K562 (cell line): Measurements from ENCODE around the gene PQBP1. TPM values are rescaled to one million over a fixed set of nuclear protein-coding genes. Genes with fewer than 3 reads are reported as not detected.

ENCODE experiments used
- ARID3A ChIP-seq: IDR thresholded peaks from 2 replicates; pipeline ENCODE4 v1.6.1; 2012; ENCODE audit warnings: low read depth, low read length, improper control_type of control experiment, borderline replicate concordance
- CBFB ChIP-seq: sonication (generic); formaldehyde crosslinking; IDR thresholded peaks from 2 replicates; pipeline ENCODE4 v1.4.0; 2020; ENCODE audit warnings: mild to moderate bottlenecking, missing genetic modification reagents
- CBX8 ChIP-seq: fragments of 200-600 bp; sonication (generic); IDR thresholded peaks from 2 replicates; pipeline ENCODE4 v1.6.1; 2012; ENCODE audit warnings: borderline replicate concordance, mixed run types, low read depth, mild to moderate bottlenecking, moderate library complexity, mixed read lengths, low read length, control low read depth, inconsistent platforms; ENCODE audit not compliant: poor library complexity, severe bottlenecking; ENCODE audit errors: extremely low read depth
- CTBP1 ChIP-seq: fragments of 450-650 bp; IDR thresholded peaks from 2 replicates; pipeline ENCODE4 v1.6.1; 2016; ENCODE audit warnings: borderline replicate concordance
- EP300 ChIP-seq: IDR thresholded peaks from 2 replicates; pipeline ENCODE4 v1.6.1; 2012; ENCODE audit warnings: low read length, improper control_type of control experiment
- HDAC1 ChIP-seq, 2 experiments: fragments of 450-650 bp; IDR thresholded peaks; 2 replicates each; pipeline ENCODE4 v1.6.1; 2016 to 2017; ENCODE audit warnings: inconsistent platforms in 1 of 2, mild to moderate bottlenecking in 1 of 2, moderate library complexity in 1 of 2
- MLLT1 ChIP-seq, 2 experiments: fragments of 450-650 bp; IDR thresholded peaks; 2 replicates each; pipeline ENCODE4 v1.6.1; 2016
- PBX2 ChIP-seq, 2 experiments: IDR thresholded peaks in 1 of 2; conservative IDR thresholded peaks in 1 of 2; 2 replicates each; pipeline ENCODE4 v1.6.1; 2016; ENCODE audit warnings: low read depth in 2 of 2, mild to moderate bottlenecking in 1 of 2, missing compliant biosample characterization in 1 of 2, missing genetic modification characterization in 1 of 2, moderate library complexity in 1 of 2
- PKNOX1 ChIP-seq: fragments of 450-650 bp; IDR thresholded peaks from 2 replicates; pipeline ENCODE4 v1.6.1; 2016
- RCOR1 ChIP-seq, 2 experiments: IDR thresholded peaks; 2 replicates each; pipeline ENCODE4 v1.6.1; 2012; ENCODE audit warnings: low read depth in 2 of 2, low read length in 2 of 2, borderline replicate concordance in 1 of 2, improper control_type of control experiment in 1 of 2
- RNF2 ChIP-seq: sonication (generic); IDR thresholded peaks from 2 replicates; pipeline ENCODE4 v1.6.1; 2016
- SIX5 ChIP-seq, 2 experiments: IDR thresholded peaks; 2 replicates each; pipeline ENCODE4 v1.6.1; 2011; ENCODE audit warnings: low read length in 2 of 2, borderline replicate concordance in 1 of 2, low read depth in 1 of 2, mild to moderate bottlenecking in 1 of 2, moderate library complexity in 1 of 2; ENCODE audit not compliant: insufficient read depth in 1 of 2
- SMAD3 ChIP-seq: fragments of 450-650 bp; formaldehyde crosslinking; conservative IDR thresholded peaks from 2 replicates; pipeline ENCODE4 v1.4.0; 2020; ENCODE audit warnings: mild to moderate bottlenecking
- SOX6 ChIP-seq: fragments of 450-650 bp; IDR thresholded peaks from 2 replicates; pipeline ENCODE4 v1.6.1; 2014; ENCODE audit warnings: mild to moderate bottlenecking
- TCFL5 ChIP-seq: fragments of 250-450 bp; sonication (Bioruptor Pico); conservative IDR thresholded peaks from 2 replicates; pipeline ENCODE4 v1.6.1; 2021; ENCODE audit warnings: mild to moderate bottlenecking, moderate library complexity, matching md5 sums
- TEAD2 ChIP-seq: fragments of 450-650 bp; IDR thresholded peaks from 2 replicates; pipeline ENCODE4 v1.6.1; 2016; ENCODE audit warnings: missing genetic modification characterization, control low read depth, missing compliant biosample characterization
- ZBTB17 ChIP-seq: fragments of 450-650 bp; formaldehyde crosslinking; IDR thresholded peaks from 2 replicates; pipeline ENCODE4 v1.4.0; 2020; ENCODE audit warnings: mild to moderate bottlenecking
- ZNF232 ChIP-seq: sonication (generic); formaldehyde crosslinking; IDR thresholded peaks from 2 replicates; pipeline ENCODE4 v1.8.0; 2022; ENCODE audit warnings: mild to moderate bottlenecking, missing genetic modification reagents
- polyA plus RNA-seq, 8 experiments: library from polyadenylated mRNA; depleted of rRNA in 4 of 8; stranded (reverse) in 5 of 8; unstranded in 3 of 8; fragments of >200 nt; fragmentation: Nextera tagmentation in 2 of 8; fragmentation: Illumina TruSeq in 1 of 8; extraction: Ambion mirVana in 2 of 8; extraction: Trizol in 1 of 8; gene quantifications; 2 replicates each; pipeline versions ENCODE4 v1.2.1 to v1.2.3, GENCODE V29; 2011 to 2014; ENCODE audit warnings: inconsistent platforms in 1 of 8, missing spikeins in 1 of 8
- total RNA-seq, 7 experiments: library from RNA; depleted of rRNA in 6 of 7; stranded (reverse); fragments of >200 nt in 6 of 7; fragmentation: Illumina TruSeq in 2 of 7; extraction: Trizol in 2 of 7; gene quantifications; 2 replicates each; pipeline versions ENCODE4 v1.2.1 to v1.2.3, GENCODE V29; 2011 to 2021; ENCODE audit warnings: low replicate concordance in 1 of 7

The PQBP1 gene
- total and polyA plus RNA-seq, 9 of the 15 experiments (the other 6 are each of a cell fraction or from before 2014, with no cell fraction given), result 41.3 to 262 (median 112) TPM

GRCh38 chrX:48864210-48864609, 33.5 kb upstream of the PQBP1 start (continued):
- no peak for TF ChIP-seq CBX8
- TF ChIP-seq ARID3A, result 0 out of 2 replicates have a peak, but pooled peaks have one; percentile 58
- TF ChIP-seq CBFB (CRISPR knock-in tag), result no peak
- TF ChIP-seq TEAD2, result no peak
- TF ChIP-seq PKNOX1, result peak; percentile 43; the same call in 1 of the 2 replicates
- peak; percentile 58 for TF ChIP-seq RNF2
- TF ChIP-seq TCFL5 (CRISPR knock-in tag), result no peak
- TF ChIP-seq SOX6, result peak; percentile 70; the same call in 1 of the 2 replicates
- no peak for TF ChIP-seq ZBTB17 (CRISPR knock-in tag)
- 0 out of 2 replicates have a peak, but pooled peaks have one; percentile 47 for TF ChIP-seq SMAD3
- TF ChIP-seq RCOR1 (IDR thresholded peaks at IDR 0.05; ENCODE audit: borderline replicate concordance in 1 of 2, low read depth in 2 of 2, low read length in 2 of 2), result peak in 1 of 2 experiments; percentile 90; a peak in 2 of 4 replicates
- TF ChIP-seq CTBP1, result peak; percentile 71; the same call in 1 of the 2 replicates
- TF ChIP-seq HDAC1 (IDR thresholded peaks at IDR 0.05), result 0 out of 4 replicates have a peak, but pooled peaks of 1 of the 2 experiments have one; percentile 16
- no peak for TF ChIP-seq ZNF232 (CRISPR knock-in tag)
- TF ChIP-seq MLLT1 (IDR thresholded peaks at IDR 0.05), result 0 out of 4 replicates have a peak, but pooled peaks of 1 of the 2 experiments have one; percentile 12
- TF ChIP-seq EP300, result peak; percentile 67; the same call in 1 of the 2 replicates
- TF ChIP-seq SIX5 (IDR thresholded peaks at IDR 0.05; ENCODE audit: borderline replicate concordance in 1 of 2, insufficient read depth in 1 of 2, low read depth in 1 of 2, low read length in 2 of 2), result no peak
- no peak for TF ChIP-seq PBX2 (CRISPR knock-in tag; IDR thresholded peaks at IDR 0.05; ENCODE audit: low read depth)
- TF ChIP-seq PBX2 (tag; conservative IDR thresholded peaks at IDR 0.05; ENCODE audit: low read depth), result peak; percentile 45; the same call in 1 of the 2 replicates
